ENCODE data around the gene BCL2A1. TPM values are rescaled to one million over a fixed set of nuclear protein-coding genes. Genes with fewer than 3 reads are reported as not detected.
"Not testable (repeated sequence)": the region's sequence is repeated elsewhere in the genome, so short reads cannot be mapped to it uniquely, and the experiment has no call there.

The BCL2A1 gene
- total RNA-seq, 1 donor from 2014 or later, result not detected

GRCh38 chr15:79966634-79967297, 4.2 kb downstream of the BCL2A1 start:
- Mint-ChIP-seq H3K27me3 (ENCODE audit: low read depth) (no peaks in the 10 kb centered on the region), H3K27ac (ENCODE audit: unreplicated experiment) (no peak overlapping the region), H3K9me3 (no peaks in the 10 kb centered on the region), H3K4me3 (no peak overlapping the region), H3K36me3 (ENCODE audit: low read depth) (no peaks in the 10 kb centered on the region), H3K4me1 (no peaks in the 10 kb centered on the region)
- TF ChIP-seq CTCF (conservative IDR thresholded peaks at IDR 0.05), result no peak
- no peak for DNase-seq (ENCODE audit: low read depth, low spot score)

- Mint-ChIP-seq H3K27ac (ENCODE audit: unreplicated experiment) (no peak overlapping the region), H3K4me3 (no peak overlapping the region), H3K27me3 (ENCODE audit: low read depth) (no peaks in the 10 kb centered on the region), H3K4me1 (no peaks in the 10 kb centered on the region), H3K9me3 (no peaks in the 10 kb centered on the region), H3K36me3 (ENCODE audit: low read depth) (no peaks in the 10 kb centered on the region)
- no peak for DNase-seq (ENCODE audit: low read depth, low spot score)
- TF ChIP-seq CTCF (conservative IDR thresholded peaks at IDR 0.05), result no peak
Observed at GRCh38 chr15:79965846-79966630, 5.0 kb downstream of the BCL2A1 start.

GRCh38 chr15:79964232-79964805, 6.7 kb downstream of the BCL2A1 start:
- H3K4me3 Mint-ChIP-seq, result no peak overlapping the region
- no peak for TF ChIP-seq CTCF (conservative IDR thresholded peaks at IDR 0.05)
- DNase-seq (ENCODE audit: low read depth, low spot score), result no peak
- H3K27me3 Mint-ChIP-seq (ENCODE audit: low read depth), result no peaks in the 10 kb centered on the region
- H3K9me3 Mint-ChIP-seq, result no peaks in the 10 kb centered on the region
- no peaks in the 10 kb centered on the region for H3K4me1 Mint-ChIP-seq
- no peak overlapping the region for H3K27ac Mint-ChIP-seq (ENCODE audit: unreplicated experiment)
- H3K36me3 Mint-ChIP-seq (ENCODE audit: low read depth), result no peaks in the 10 kb centered on the region

- H3K36me3 Mint-ChIP-seq (ENCODE audit: low read depth); H3K4me1 Mint-ChIP-seq; H3K9me3 Mint-ChIP-seq; H3K4me3 Mint-ChIP-seq; H3K27me3 Mint-ChIP-seq (ENCODE audit: low read depth); H3K27ac Mint-ChIP-seq (ENCODE audit: unreplicated experiment); DNase-seq (ENCODE audit: low read depth, low spot score): not testable (repeated sequence)
Observed at GRCh38 chr15:79962921-79963320, 8.1 kb downstream of the BCL2A1 start.

GRCh38 chr15:79962178-79962577, 8.8 kb downstream of the BCL2A1 start:
- H3K4me1 Mint-ChIP-seq, result no peaks in the 10 kb centered on the region
- H3K27me3 Mint-ChIP-seq (ENCODE audit: low read depth), result no peaks in the 10 kb centered on the region
- DNase-seq (ENCODE audit: low read depth, low spot score), result no peak
- H3K27ac Mint-ChIP-seq (ENCODE audit: unreplicated experiment), result no peak overlapping the region
- TF ChIP-seq CTCF (conservative IDR thresholded peaks at IDR 0.05), result no peak
- no peaks in the 10 kb centered on the region for H3K9me3 Mint-ChIP-seq
- H3K4me3 Mint-ChIP-seq, result no peak overlapping the region
- H3K36me3 Mint-ChIP-seq (ENCODE audit: low read depth), result no peaks in the 10 kb centered on the region

All from neural crest cell (in vitro differentiated cells).